MM.1S (cell line): ENCODE results near the gene CYP46A1.

Source experiments
- DNase-seq: peaks from one replicate; pipeline ENCODE4 v3.0.0-alpha.2; 2015
- H2AFZ ChIP-seq: fragments of 300-600 bp; sonication (generic); 2 replicates; pipeline ENCODE4 v1.6.0; 2016; ENCODE audit warnings: antibody characterized with exemption, low read length
- H3F3A ChIP-seq: fragments of 300-600 bp; sonication (generic); 2 replicates; pipeline ENCODE4 v1.6.1; 2016; ENCODE audit warnings: mild to moderate bottlenecking, antibody characterized with exemption, low read length, moderate library complexity, mixed read lengths; ENCODE audit not compliant: insufficient read depth
- H3K27ac ChIP-seq: fragments of 300-600 bp; sonication (generic); 2 replicates; pipeline ENCODE4 v1.5.1; 2016; ENCODE audit warnings: mild to moderate bottlenecking, low read length
- H3K27me3 ChIP-seq: fragments of 300-600 bp; sonication (generic); replicated peaks from 2 replicates; pipeline ENCODE4 v1.6.0; 2016; ENCODE audit warnings: low read length; ENCODE audit not compliant: insufficient read depth
- H3K36me3 ChIP-seq: fragments of 300-600 bp; sonication (generic); replicated peaks from 2 replicates; pipeline ENCODE4 v1.6.1; 2016; ENCODE audit warnings: mild to moderate bottlenecking, low read length, mixed read lengths; ENCODE audit not compliant: insufficient read depth
- H3K4me1 ChIP-seq: fragments of 300-600 bp; sonication (generic); 2 replicates; pipeline ENCODE4 v1.6.1; 2016; ENCODE audit warnings: low read length, mixed read lengths
- H3K4me2 ChIP-seq: fragments of 300-600 bp; sonication (generic); 2 replicates; pipeline ENCODE4 v1.6.0; 2016; ENCODE audit warnings: low read depth, low read length
- H3K4me3 ChIP-seq: fragments of 300-600 bp; sonication (generic); 2 replicates; pipeline ENCODE4 v1.5.1; 2016; ENCODE audit warnings: low read length, mixed read lengths
- H3K79me2 ChIP-seq: fragments of 300-600 bp; sonication (generic); 2 replicates; pipeline ENCODE4 v1.6.1; 2016; ENCODE audit warnings: mixed run types, low read length, mixed read lengths
- H3K9ac ChIP-seq: fragments of 300-600 bp; sonication (generic); 2 replicates; pipeline ENCODE4 v1.6.1; 2016; ENCODE audit warnings: low read length, mixed read lengths
- H3K9me2 ChIP-seq: fragments of 300-600 bp; sonication (generic); replicated peaks from 2 replicates; pipeline ENCODE4 v1.6.1; 2016; ENCODE audit warnings: mild to moderate bottlenecking, low read length, mixed read lengths; ENCODE audit not compliant: insufficient read depth
- H3K9me3 ChIP-seq: fragments of 300-600 bp; sonication (generic); replicated peaks from 2 replicates; pipeline ENCODE4 v1.6.1; 2016; ENCODE audit warnings: mild to moderate bottlenecking, low read length, mixed read lengths; ENCODE audit not compliant: insufficient read depth
- H4K20me1 ChIP-seq: fragments of 300-600 bp; sonication (generic); 2 replicates; pipeline ENCODE4 v1.6.1; 2016; ENCODE audit warnings: mild to moderate bottlenecking, low read length, moderate library complexity, mixed read lengths; ENCODE audit not compliant: insufficient read depth
- EZH2 ChIP-seq: fragments of 300-600 bp; sonication (generic); optimal IDR thresholded peaks from 2 replicates; pipeline ENCODE3; 2017; ENCODE audit warnings: low read depth, mild to moderate bottlenecking, antibody characterized with exemption, low read length, mixed read lengths
- EZH2phosphoT487 ChIP-seq: fragments of 300-600 bp; sonication (generic); IDR thresholded peaks from 2 replicates; pipeline ENCODE4 v1.6.1; 2018; ENCODE audit warnings: antibody characterized with exemption, low read length
- TF ChIP-seq, protein P1 (sequence below): fragments of 300-600 bp; sonication (generic); IDR thresholded peaks from 2 replicates; pipeline ENCODE4 v1.5.1; 2016; ENCODE audit warnings: antibody characterized with exemption, low read length, mixed read lengths

CYP46A1 gene

DNA sequence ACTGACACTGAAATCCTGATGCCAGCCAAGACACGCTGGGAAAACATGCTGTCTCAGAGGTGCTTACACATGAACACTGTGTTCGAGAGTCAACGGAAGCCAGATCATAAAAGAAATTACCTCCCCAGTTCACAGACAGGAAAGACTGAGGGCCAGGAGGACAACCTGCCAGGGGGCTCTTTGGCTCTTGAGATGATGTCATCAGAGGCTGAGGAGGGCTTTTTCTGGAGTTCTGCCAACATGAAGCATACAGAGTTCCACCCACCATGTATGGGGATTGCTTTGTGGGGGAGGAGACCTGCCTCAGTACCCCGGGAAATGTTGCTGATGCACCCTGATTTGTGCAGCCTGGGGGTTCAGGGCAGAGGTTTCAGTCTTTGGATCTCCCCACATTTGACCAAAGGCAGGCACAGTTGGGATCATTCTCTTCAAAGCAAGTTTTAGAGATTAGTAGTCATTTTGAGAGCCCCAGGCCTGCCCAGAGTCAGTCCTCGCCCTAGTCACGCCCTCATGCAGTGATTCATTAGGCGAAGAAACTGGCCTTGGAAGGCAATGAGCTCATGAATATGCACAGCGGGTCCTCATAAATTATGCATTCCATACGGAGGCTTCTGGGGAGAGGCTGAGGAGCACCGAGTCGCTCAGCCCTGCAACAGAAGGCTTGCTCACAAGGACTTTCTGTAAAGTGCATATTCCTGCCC, 74.2 kb downstream of the CYP46A1 start:
- no peak for DNase-seq
- Histone ChIP-seq H3F3A (no peaks in the 10 kb centered on the region), H3K79me2 (no peaks in the 10 kb centered on the region), H3K27me3 (no peaks in the 10 kb centered on the region), H3K9me3 (no peaks in the 10 kb centered on the region), H3K27ac (no peak overlapping the region), H4K20me1 (no peaks in the 10 kb centered on the region), H2AFZ (no peak overlapping the region), H3K4me3 (no peak overlapping the region), H3K9me2 (no peaks in the 10 kb centered on the region), H3K9ac (no peak overlapping the region), H3K4me2 (no peak overlapping the region), H3K4me1 (no peaks in the 10 kb centered on the region), H3K36me3 (no peaks in the 10 kb centered on the region)
- TF ChIP-seq EZH2 (no peak), EZH2phosphoT487 (no peak)
- TF ChIP-seq, protein P1, sequence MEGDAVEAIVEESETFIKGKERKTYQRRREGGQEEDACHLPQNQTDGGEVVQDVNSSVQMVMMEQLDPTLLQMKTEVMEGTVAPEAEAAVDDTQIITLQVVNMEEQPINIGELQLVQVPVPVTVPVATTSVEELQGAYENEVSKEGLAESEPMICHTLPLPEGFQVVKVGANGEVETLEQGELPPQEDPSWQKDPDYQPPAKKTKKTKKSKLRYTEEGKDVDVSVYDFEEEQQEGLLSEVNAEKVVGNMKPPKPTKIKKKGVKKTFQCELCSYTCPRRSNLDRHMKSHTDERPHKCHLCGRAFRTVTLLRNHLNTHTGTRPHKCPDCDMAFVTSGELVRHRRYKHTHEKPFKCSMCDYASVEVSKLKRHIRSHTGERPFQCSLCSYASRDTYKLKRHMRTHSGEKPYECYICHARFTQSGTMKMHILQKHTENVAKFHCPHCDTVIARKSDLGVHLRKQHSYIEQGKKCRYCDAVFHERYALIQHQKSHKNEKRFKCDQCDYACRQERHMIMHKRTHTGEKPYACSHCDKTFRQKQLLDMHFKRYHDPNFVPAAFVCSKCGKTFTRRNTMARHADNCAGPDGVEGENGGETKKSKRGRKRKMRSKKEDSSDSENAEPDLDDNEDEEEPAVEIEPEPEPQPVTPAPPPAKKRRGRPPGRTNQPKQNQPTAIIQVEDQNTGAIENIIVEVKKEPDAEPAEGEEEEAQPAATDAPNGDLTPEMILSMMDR: no peak

DNA sequence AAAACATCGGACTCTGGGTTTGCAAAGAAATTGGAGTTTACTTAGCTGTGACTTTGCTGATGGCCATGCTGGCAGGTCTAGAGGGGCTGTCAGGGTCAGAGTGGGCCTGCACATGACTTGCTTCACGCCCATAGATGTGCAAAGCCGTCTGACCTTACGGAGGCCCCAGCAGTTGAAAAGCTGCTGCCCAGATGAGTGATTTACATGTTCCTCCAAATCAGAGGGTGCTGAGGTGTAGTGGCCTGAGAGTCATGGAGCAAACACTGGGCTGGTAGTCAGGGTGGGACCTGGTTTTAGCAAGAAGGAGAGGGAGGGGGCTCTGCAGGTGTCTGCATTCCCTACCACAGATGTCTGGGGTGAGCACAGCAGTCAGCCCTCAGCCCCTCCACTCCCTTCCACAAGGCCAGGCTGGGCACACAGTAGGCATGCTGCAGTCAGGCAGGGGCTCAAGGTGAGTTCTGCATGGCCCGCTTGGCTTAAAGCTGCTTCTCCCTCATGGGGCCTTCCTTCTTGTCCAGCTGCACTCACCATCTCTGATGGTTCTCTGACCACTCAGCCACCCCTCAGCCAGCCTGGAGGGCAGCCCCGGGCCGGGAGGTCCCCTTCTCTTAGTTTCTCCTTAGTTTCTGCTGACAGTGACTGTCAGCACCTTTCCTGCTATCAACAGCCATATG, 74.9 kb downstream of the CYP46A1 start:
- Histone ChIP-seq H3K4me3 (no peak overlapping the region), H3K79me2 (no peaks in the 10 kb centered on the region), H3K9me3 (no peaks in the 10 kb centered on the region), H3F3A (no peaks in the 10 kb centered on the region), H3K36me3 (no peaks in the 10 kb centered on the region), H3K9me2 (no peaks in the 10 kb centered on the region), H3K27ac (no peak overlapping the region), H3K27me3 (no peaks in the 10 kb centered on the region), H3K4me2 (no peak overlapping the region), H3K4me1 (no peaks in the 10 kb centered on the region), H3K9ac (no peak overlapping the region), H2AFZ (no peak overlapping the region), H4K20me1 (no peaks in the 10 kb centered on the region)
- no peak for DNase-seq
- TF ChIP-seq EZH2 (no peak), EZH2phosphoT487 (no peak)
- TF ChIP-seq, protein P1: no peak

DNA sequence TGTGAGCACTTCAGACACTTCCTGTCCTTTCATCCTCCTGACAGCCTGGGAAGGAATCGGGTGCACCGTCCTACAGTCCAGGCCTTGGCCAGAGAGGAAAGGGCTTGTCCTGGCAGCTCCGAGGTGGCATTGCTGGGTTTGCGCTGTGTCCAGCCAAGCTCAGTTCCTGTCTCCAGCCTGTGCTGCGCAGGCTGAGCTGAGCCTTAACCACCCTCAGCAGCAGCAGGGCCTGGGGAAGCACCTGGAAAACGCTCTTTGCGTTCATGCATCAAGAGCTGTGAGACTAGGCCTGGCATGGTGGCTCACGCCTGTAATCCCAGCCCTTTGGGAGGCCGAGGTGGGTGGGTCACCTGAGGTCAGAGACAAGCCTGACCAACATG, 75.4 kb downstream of the CYP46A1 start:
- no peak for DNase-seq
- Histone ChIP-seq H3K4me1 (no peaks in the 10 kb centered on the region), H3K36me3 (no peaks in the 10 kb centered on the region), H3K79me2 (no peaks in the 10 kb centered on the region), H2AFZ (no peak overlapping the region), H3K9ac (no peak overlapping the region), H3K4me3 (no peak overlapping the region), H3K4me2 (no peak overlapping the region), H3K9me3 (no peaks in the 10 kb centered on the region), H4K20me1 (no peaks in the 10 kb centered on the region), H3K27ac (no peak overlapping the region), H3K27me3 (no peaks in the 10 kb centered on the region), H3F3A (no peaks in the 10 kb centered on the region), H3K9me2 (no peaks in the 10 kb centered on the region)
- TF ChIP-seq, protein P1: no peak
- no peak for TF ChIP-seq EZH2
- no peak for TF ChIP-seq EZH2phosphoT487
